GM21825 (cell line): Measurements from ENCODE around the gene BTG2.
"Not testable (repeated sequence)": the region's sequence is repeated elsewhere in the genome, so short reads cannot be mapped to it uniquely, and the experiment has no call there.

Experiments
- ATAC-seq: cut with Tn5 transposase; IDR thresholded peaks from one replicate; pipeline ENCODE4 v1.9.1; 2021; ENCODE audit warnings: mild to moderate bottlenecking, moderate library complexity; ENCODE audit not compliant: unreplicated experiment

The BTG2 gene, protein sequence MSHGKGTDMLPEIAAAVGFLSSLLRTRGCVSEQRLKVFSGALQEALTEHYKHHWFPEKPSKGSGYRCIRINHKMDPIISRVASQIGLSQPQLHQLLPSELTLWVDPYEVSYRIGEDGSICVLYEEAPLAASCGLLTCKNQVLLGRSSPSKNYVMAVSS

DNA sequence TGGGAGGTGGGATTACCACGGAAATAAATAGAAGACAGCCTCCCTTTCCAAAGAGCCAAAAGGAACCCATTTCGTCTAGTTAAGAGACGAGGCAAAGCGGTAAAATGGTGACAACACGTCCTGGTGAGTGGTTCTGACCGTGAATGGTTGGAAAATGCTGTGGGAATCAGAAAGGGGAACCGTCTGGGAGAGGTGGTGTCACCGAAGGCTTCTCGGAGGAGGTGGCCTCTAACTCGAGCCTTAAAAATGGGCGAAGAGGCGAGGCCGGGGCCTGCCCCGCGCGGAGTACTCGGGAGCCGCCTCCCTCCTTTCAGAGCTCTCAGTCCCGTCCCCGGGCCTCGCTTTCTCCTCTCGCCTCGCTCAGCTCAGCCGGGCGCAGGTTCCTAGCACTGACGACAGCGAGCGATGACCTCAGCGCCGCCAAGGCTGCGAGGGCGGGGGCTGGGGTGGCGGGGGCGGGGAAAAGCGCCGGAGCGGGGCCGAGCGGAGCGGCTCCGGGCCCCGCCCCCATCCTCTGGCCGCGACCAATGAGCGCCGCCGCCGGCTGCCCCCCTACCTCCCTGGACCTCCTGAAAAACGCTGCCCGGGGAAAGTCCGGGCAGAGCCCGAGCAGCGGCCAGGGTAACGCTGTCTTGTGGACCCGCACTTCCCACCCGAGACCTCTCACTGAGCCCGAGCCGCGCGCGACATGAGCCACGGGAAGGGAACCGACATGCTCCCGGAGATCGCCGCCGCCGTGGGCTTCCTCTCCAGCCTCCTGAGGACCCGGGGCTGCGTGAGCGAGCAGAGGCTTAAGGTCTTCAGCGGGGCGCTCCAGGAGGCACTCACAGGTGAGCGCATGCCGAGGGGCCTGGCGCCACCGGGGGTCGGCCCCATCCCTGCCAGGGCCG, at the start of gene BTG2:
BTG2 (plus strand) TSS at position 601 of the 890 bp plus-strand sequence; CDS start at position 689, 88 bp downstream.
- peak; percentile 64 for ATAC-seq

DNA sequence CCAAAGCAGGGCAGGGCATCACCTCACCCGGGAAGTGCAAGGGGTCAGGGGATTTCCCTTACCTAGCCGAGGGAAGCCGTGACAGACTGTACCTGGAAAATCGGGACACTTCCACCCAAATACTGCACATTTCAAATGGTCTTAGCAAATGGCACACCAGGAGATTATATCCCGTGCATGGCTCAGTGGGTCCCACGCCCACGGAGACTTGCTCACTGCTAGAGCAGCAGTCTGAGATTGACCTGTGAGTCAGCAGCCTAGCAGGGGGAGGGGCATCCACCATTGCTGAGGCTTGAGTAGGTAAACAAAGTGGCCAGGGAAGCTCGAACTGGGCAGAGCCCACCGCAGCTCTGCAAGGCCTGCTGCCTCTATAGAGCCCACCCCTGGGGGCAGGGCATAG, 48.7 kb upstream of the BTG2 start:
- ATAC-seq: not testable (repeated sequence)

DNA sequence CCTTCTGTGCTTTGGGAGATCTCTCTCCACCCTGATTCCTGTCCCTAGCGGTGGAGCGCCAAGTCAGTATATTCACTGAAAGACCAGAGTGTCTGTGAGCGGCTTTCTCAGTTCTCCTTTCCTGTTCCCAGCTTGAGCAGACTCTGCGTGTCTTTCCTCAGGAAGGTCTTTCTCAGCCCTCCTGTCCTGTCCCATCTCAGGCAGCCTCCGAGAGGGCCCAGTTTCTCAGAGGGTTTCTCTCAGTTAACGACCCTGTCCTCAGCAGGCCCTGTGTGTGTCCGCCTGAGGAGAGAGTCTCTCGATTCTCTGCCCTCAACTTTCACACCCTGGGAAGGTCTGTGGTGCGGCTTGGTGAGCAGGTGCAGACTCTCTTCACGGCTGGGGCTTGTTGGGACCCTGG, 41.8 kb upstream of the BTG2 start:
- ATAC-seq: no peak

DNA sequence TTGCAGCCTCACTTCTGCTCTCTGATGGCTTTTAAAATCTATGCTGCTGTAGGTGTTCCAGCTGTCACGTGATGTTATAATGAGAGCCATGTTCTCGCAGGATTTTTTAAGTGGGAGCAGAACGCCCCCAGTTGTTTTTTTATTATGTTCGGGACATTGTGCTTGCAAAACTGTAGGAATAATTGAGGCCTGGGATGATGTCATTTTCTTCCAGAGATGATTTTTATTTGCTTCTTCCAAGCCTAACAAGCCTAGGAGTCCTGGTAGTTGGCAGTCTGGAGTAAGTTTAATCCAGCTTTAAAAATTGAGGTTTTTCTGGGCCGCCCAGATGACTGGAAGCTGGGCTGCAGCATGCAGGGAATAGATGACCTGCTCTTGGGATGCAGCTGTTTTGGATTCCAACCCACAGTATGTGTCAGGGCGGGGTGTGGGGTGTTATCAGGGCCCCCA, 41.2 kb upstream of the BTG2 start:
- no peak for ATAC-seq

DNA sequence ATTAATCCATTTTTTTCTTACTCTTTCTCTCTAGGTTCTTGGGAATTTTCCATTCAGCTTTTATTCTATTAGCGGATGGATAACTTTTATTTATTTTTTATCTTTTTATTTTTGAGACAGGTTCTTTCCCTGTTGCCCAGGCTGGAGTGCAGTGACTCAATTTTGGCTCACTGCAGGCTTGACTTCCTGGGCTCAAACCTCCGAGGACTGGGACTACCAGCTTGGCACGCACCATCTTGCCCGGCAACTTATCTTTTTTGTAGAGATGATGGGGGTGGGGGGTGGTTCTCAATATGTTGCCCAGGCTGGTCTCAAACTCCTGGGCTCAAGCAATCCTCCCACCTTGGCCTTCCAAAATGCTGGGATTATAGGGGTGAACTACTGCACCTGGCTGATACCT, 39.8 kb upstream of the BTG2 start:
- no peak for ATAC-seq

DNA sequence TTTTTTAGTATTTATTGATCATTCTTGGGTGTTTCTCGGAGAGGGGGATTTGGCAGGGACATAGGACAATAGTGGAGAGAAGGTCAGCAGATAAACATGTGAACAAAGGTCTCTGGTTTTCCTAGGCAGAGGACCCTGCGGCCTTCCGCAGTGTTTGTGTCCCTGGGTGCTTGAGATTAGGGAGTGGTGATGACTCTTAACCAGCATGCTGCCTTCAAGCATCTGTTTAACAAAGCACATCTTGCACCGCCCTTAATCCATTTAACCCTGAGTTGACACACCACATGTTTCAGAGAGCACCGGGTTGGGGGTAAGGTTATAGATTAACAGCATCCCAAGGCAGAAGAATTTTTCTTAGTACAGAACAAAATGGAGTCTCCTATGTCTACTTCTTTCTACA, 39.2 kb upstream of the BTG2 start:
- ATAC-seq: not testable (repeated sequence)

DNA sequence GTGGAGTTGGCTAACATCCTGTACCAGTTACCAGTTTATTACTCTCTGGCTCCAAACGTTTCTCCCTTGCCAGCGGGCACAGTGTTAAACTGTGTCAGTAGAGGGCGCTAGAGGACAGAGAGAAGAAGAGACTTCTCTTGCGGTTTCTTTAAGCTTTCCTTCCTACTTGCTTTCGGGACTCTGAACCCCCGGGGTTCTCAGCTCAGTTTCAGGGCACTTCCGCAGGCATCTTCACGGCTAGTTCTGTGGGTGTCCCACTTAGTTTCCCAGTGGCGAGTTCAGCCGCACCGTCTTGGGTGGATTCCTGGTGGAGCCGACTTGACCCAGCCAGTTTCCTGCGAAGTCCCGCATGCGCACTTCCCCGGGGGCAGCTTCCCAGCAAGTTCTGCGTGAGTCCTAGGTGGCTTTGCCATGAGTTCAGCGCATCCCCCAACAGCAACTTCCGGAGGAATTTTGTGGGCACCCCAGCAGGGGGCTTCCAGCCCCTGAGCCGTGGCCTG, 37.9 kb upstream of the BTG2 start:
- peak; percentile 55 for ATAC-seq

DNA sequence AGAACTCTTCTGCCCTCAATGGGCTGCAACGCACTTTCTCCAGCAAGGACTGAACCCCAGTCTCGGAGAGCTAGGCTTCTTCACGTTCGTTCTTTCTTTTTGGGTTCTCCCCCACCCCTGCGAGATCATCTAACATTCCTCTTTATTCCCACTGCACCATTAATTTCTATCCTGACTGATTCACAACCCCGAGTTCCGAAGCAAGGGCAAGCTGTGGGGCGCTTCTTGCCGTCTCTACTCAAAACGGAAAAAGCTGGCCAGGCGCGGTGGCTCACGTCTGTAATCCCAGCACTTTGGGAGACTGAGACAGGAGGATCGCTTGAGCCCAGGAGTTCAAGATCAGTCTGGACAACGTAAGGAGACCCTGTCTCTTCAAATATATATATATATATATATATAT, 37.4 kb upstream of the BTG2 start:
- ATAC-seq: no peak

DNA sequence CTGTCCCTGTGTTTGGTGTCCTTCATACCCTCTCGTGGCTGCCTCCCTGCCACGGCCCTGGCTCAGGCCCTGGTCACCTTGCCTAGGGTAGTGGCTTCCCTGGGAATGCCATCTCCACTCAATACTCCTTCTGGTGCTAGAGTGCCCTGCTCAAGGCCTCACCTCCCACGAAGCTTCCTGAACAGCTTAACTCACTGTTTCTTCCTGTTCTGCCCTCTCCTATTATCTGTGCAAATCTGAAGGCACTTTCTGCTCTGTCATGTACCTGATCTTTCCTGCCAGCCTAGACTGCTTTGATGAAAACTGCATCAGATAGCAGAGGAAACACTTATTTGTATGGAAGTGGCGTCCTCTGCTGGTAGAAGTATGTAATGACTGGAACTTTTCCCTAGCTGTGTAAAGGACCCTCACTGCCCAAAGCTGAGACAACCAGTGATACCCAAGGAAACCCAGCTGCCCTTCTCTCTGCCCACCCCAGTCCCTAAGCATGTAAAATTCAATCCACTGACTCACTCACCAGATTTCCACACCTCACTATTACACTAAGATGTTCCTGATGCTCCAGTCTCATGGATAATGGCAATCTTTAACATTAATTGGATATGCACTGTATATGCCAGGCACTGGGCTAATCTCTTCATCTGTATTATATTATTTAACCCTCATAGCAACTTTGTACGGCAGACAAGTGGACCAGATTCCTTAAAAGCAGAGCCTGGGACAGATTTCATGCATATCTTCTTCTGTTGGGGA, 36.2 kb upstream of the BTG2 start:
- ATAC-seq: no peak

DNA sequence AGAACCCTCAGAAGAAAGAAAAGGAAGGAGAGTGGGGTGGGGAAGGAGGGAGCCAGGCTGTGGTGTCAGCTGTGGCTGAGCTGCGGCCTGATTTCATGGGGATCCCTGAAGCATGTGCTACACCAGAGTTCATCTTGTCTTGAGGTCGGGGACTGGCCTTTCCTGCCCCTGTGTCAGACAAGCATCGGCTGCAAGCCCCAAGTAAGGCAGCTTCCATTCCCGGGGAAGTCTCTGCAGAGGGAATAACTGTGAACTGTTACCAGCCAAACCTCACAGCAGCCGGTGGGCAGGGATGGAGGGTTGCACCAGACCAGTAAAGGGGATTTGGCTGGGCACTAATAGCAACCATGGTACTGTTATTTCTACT, 35.7 kb upstream of the BTG2 start:
- ATAC-seq: no peak

DNA sequence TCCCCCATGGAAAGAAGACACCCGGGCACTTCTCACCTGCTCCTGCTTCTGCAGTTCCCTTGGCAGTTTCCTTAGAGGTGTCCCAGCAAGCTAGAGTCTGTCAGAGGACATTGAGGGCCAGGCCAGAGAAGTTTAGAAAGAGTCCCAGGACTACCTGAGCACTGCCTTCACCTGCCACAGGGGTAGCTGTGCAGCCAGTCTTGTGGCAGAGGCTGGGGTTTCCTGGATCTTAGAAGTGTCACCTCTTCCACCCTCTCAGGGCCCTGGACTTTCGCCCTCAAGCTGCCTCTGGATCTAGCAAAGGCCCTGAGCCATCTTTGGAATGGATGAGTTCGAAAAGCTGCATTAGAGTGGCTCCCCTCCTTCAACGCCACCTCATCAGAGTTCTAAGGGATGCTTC, 34.9 kb upstream of the BTG2 start:
- no peak for ATAC-seq

DNA sequence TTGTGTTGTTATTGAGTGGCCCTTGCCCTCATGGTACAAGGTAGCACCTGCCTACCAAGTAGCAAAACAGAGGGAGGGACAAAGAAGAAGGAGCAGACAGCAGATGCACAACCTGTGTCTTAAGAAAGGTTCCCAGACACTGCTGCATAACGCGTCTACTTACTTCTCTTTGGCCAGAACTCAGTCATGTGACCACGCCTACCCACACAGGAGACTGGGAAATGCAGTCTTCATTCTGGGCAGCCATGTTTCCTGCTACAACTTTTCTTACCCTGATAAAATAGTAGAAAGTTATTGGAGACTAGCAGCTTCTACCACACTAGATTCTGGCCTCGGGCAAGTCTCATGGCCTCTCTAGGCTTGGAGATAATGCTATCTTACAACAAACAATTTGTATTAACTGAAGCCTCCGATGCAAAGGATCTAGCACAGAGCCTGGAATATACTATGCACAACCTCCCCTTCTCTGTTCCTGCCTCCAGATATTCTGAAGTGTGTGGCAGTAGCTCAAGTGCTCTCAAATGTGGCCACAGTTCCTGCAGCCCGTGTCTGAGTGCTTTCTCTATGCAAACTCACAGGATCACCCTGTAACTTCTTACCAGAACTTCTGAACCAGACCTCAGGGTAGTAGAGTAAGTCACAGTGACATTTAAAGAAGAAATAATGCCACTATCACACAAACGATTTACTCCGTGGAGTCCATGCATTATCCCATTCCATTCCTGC, 34.1 kb upstream of the BTG2 start:
- ATAC-seq: no peak

DNA sequence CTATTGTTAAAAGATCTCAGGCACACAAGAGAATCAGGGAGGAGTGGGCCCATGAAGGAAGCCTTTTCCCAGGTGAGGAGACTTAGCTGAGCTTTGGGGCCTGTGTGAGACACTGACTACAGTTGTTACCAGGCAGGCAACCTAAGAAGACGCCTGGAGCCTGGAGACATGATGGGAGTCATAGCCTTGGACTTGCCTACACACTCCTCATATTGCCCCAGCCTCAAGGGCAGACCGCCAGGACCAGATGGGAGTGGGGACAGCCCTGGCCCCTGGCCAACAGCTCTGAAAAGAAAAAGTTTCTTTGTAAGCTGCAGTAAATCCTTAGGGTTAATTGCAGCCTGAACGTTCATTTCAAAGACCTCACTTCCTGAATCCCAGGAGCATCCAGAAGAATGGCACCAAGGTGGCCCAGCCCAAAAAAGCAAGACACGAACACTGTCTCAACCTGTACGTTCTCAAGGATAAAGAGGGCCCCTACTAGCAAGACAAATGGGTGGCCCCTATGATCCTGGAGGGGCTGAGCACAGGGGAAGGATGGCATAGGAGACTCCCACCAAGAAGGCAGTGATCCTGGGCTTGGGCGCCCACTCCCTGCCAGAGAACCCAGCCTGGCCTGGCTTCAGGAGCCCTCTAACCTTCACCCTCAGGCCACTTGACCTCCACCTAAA, 33.2 kb upstream of the BTG2 start:
- no peak for ATAC-seq

DNA sequence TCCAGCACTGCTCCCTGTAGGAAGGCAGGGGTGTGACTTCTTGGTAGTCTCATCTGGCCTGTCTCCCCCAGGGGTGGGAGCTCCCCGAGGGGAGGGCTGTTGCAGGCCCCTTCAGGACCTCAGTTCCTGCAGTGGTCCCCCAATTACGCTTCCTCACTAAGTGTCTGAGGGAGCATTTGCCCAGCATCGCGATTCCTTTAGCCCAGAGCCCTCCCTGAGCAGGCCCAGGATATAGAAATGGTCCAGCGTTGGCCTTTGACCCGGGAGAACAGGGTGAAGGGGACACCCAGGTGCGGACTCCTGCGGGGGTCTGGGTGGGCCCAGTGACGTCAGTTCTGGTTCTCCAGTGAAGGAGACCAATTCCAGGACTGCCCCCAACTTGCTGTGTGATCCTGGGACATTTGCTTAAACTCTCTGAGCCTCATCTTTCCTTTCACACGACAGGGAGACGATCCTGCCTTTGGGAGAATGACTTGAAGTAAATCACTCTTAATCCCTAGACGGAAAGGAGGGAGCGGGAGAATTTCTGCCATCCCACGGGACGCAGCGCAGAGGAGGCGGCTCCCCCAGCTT, 32.6 kb upstream of the BTG2 start:
- ATAC-seq: no peak

DNA sequence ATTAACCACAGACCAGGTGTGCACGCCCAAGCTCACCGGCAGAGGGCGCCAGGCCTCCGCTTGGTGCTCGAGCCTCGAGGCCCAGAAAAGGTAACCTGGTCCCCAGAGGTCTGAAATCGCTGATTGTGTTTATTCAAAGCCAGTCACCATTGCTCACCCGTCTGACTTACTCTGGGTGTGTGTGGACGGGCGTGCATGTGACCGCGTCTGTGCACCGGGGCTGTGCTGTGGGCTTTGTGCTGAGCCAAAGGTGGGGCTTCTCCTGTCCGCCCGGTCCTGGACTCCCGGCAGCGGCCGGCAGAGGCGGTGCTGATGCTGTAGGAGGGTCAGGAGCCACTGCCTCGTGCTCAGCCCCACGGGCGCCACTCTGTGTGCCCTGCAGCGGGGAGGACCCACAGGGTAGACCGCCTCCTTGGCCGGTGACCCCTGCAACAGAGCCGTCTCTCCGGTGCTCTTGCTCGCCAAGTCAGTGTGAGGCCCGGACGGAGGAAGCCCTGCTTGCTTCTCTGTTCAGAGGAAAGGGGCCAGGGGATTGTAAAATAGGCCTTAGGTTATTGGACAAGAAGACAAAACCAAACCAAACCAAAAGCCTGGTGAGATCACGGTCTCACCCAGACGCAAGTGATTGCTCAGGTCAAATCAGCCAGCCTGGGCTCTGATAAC, 32.0 kb upstream of the BTG2 start:
- ATAC-seq: peak; percentile 53

DNA sequence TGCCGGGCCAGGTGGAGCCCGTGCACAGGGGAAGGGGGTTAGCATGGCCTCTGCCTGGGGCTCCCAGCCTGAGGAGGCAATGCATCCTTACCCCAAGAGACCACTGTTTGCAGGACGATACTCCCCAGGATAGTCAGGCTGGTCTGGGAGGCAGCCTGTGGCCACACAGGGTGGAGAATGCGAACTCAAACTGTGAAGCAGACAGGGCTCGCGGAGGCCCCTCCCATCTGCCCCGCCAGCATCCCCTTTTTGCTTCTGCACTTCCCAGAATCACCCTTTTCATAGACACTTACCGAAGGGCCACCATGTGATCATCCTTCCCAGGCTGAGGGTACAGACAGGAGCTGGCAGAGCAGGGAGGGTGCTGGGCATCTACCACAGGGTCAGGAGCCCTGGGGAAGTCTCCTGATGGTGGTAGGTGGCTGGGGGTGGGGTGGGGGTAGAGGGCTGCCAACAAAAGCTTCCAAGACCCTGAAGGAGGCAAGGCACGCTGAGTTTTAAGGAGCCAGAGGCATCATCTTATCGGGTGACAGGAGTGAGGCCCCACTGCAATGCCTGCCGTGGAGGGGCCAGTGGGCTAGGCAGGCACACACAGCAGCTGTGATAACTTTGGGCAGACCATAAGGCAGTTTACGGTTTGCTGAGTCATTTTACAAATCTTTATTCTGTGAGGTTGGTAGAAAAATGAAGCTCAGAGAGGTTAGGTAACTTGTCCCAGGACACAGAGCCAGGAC, 31.3 kb upstream of the BTG2 start:
- ATAC-seq: no peak

DNA sequence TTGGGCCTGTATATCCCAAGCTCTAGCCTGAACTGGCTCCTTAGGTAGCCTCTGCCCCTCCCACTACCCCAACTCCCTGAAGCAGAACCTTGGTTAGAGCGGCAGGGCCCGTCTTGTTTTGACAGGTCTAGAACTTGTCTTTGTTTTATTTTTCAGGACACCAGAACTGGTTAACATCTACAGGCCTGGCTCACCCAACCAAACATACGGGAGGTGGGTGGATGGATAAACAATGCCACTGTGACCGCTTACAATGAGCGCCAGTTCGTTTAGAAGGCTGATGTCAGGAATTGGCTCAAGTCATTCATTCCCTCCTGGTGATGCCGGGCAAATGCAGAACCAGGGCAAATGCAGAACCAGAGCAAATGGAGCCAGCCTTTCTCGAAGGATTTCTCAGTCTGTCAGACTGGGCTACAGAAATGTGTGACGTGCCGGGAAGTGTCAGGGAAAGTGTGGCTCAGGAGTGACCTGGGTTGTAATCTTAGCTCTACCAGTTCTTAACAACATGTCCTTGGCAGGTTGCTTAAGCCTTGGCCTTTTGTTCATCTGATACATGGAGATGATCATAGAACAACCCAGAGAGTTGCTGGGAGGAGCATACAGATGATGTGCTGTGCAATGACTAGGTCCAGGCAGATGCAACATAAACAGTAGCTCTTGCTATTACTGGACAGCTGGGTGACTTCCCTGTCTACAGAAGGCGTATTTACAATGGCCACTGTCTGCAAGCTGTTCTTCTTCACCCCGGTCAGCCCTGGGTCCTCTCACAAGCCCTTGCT, 30.5 kb upstream of the BTG2 start:
- ATAC-seq: no peak

DNA sequence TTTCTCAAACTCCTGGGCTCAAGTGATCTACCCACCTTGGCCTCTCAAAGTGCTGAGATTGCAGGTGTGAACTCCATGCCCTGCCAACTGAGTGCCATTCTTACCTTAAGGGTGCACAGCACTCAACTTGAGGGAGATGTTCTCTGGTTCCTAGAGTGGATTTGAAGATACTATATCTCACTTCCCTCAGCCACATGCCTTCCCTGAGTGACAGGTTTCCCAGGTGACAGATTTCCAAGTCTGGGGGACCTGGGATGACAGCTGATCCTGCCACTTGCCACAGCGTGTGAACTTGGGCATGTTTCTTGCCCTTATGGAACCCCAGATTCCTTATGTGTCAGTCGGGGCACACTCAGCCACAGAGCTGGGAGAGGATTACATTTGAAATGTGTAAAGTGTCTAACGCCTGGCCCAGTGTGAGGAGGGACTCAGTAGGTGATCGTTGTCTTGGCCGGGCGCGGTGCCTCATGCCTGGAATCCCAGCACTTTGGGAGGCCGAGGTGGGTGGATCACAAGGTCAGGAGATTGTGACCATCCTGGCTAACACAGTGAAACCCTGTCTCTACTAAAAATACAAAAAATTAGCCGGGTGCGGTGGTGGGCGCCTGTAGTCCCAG, 29.6 kb upstream of the BTG2 start:
- ATAC-seq: no peak
